ENCODE results near the gene TMEM135.

- TF ChIP-seq TAF1 (IDR thresholded peaks at IDR 0.05; ENCODE audit: borderline replicate concordance, insufficient read depth, low read length): no peak
- TF ChIP-seq REST (IDR thresholded peaks at IDR 0.05; ENCODE audit: insufficient read depth in 1 of 2, low read depth in 2 of 2, low read length in 2 of 2): no peak
- TF ChIP-seq POLR2AphosphoS5 (IDR thresholded peaks at IDR 0.05; ENCODE audit: low read depth, low read length): no peak
Observed at GRCh38 chr11:87006035-87006434, 31.7 kb upstream of the TMEM135 start.

Data from PFSK-1 (cell line).